HG03159 (cell line): ENCODE measurements around the gene EMC9.

Source experiments
- ATAC-seq: cut with Tn5 transposase; IDR thresholded peaks from one replicate; pipeline ENCODE4 v1.9.1; 2021; ENCODE audit warnings: mild to moderate bottlenecking, moderate library complexity; ENCODE audit not compliant: unreplicated experiment

The EMC9 gene

DNA sequence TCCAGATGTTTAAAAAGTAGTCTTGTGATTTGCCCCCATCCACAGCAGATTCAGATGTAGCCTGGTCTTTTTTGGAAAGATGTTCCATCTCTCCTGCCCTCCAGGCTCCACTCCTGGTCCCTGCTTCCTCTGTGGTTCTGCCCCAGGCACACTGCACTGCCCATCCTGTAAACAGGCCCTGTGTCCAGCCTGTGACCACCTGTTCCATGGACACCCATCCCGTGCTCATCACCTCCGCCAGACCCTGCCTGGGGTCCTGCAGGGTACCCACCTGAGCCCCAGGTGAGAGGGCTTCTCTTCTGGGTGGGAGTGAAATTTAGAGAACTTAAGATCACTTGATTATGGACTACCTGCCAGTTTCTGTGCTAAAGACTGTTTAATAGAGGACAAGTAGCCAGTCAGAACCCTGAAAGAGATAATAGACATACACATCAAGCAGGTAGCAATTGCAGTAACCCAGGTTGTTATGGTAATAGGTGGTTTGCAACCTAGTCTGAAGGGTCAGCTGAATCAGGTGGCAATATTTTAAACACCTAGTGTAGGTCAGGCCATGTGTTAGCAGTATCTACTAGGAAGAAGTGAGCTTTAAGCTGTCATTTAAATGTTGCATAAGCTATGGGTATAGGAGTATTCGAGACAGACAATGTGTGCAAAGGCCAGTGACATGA is 8.0 kb upstream of the EMC9 start:
- ATAC-seq = no peak

DNA sequence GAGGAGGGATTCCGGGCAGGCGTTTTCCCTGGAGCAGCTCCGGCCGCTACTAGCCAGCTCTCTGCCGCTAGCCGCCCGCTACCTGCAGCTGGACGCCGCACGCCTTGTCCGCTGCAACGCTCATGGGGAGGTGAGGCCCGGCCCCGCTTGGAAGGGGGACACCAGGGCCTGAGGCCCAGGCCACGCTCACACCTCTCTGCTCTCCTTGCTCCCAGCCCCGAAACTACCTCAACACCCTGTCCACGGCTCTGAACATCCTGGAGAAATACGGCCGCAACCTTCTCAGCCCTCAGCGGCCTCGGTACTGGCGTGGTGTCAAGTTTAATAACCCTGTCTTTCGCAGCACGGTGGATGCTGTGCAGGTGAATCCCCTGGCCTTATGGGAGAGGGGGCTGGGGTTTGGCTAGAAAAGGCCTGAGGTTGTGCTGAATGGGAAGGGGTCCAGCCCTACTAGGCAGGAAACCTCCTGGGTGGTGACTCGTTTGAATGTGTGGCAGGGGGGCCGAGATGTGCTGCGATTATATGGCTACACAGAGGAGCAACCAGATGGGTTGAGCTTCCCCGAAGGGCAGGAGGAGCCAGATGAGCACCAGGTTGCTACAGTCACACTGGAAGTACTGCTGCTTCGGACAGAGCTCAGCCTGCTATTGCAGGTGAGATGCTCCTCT is 6.5 kb upstream of the EMC9 start:
- no peak for ATAC-seq

DNA sequence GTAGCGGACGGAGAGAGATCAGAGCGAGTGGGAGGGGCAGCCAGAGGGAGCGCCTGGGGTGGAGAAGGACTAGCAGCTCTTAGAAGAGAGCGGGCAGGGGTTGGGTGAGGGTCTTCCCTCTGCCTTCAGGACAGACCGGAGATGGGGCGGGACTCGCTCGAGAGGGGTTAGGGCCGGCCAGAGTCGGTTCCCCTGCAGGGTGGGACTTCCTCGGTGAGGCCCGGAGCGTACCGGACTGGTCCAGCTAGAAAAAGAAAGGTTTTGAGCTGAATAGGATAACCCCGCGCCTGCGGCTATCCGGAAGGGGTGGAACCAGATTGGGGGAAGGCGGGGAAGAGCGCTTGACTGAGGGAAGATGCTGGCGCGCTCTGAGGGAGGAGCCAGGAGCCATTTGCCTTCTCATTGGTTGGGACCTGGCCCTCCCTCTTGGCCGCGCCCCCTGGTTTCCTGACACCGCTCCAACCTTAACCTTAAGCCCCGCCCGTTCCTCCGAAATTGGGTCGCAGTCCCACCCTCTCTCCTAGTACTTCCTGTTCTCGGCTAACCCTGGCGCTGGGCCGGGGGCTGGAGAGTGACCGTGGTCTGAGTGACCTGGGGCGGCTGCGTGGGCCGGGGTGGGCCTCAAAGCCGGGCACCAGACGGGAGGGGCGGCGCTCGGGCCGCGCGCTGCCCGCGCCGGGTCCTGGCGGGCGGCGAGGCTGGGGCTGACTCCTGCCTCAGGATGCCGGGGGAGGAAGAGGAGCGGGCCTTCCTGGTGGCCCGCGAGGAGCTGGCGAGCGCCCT is 5.8 kb upstream of the EMC9 start, which contains the start of gene RNF31:
RNF31 (plus strand) TSS at position 521 of the 783 bp plus-strand sequence; CDS start at position 722, 201 bp downstream.
- peak; percentile 82 for ATAC-seq

DNA sequence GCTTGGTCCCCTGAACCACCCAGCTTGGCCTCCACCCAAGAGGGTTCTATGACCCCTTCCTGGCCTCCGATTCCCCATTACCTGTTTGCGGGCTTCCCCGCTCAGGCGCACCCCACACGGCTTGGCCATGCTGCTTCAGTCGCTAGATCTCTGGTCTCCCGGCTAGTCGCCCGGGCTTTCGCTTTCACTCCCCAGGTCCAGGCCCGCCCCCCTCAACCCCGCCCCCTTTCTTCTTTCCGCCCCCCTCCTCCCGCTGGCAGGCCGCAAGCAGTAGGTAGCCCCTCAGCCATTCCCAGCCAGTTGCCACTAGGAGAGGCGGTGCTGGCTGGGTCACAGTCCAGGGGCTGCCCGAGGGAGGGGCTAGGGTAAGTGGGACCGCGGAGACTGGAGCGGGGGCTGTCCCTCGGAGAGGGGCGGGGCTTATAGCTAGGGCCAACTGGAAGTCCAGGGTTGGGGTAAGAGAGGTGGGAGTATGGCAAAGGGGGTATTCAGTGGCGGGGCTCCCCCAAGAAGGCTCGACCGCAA is 5.1 kb upstream of the EMC9 start, which contains the start of gene PSME2:
PSME2 (minus strand) TSS at position 158 of the 525 bp plus-strand sequence; CDS start at position 129, 29 bp downstream.
- ATAC-seq = peak; percentile 48

DNA sequence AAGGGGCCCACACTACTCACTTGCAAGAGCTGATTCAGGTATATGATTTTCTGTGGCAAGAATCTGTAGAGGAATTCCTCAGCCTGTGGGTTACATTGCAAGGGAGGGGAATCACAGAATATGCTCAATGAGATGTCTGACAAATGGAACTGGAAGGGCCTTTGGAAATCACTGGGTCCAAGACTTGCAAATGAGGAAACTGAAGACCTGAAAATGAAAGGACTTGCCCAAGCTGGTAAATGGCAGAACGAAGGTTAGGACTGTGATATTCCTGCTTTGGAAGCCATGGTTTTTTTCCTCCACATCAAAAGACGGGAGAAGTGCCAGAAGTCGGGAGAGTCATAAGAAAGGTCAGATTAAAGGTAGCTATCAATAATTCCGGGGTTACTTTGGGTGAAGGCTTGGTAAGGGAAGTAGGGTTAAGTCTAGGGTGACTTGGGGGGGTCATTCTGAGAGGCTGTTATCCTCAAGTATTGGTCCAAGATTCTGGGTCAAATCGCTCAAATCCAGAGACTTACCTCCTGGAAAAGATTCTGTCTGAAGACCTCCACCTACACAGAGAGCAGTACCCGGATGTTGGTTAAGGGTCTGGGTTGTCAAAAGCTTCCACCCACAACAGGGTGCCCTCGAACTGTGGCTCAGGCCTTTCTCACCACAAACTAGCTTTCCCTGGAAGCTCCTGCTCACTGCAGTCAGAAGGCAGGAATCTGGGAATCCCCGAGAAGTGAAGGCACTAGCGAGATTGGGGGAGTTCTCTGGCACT is 4.5 kb upstream of the EMC9 start:
- ATAC-seq = no peak

DNA sequence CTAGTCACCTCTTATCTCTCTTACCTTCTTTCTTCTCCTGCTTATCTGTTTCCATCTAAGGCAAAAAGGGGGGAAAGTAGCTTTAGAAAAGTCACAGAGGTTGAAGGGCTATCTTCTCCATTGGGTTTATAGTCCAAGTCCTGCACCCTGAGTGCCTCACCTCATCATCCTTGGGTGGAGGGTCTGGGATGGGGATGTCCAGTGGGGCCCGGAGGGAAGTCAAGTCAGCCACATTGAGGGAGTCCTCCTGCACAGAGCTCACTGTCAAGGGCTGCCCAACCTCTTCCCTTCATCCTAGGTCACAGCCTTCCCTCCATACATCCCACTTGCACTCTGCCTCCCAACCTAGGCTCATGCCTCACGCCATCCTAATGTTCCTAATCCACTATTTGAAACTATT is 3.8 kb upstream of the EMC9 start:
- no peak for ATAC-seq

DNA sequence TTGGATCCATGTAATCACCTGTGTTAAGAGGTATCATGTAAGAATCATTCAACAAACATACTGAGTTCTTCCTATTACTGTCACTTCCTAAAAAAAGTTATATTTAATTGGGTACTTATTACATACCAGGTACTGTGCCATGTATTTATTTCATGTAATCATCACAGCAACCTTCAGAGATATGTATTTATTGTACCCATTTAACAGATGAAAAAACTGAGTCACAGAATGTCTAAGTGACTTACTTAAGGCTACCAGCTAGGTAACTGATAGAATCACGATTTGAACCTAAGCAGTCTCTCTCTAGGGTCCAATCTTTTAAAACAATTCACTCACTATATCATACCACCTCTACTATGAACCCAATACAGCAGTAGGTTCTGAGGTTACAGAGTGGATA is 3.1 kb upstream of the EMC9 start:
- no peak for ATAC-seq

DNA sequence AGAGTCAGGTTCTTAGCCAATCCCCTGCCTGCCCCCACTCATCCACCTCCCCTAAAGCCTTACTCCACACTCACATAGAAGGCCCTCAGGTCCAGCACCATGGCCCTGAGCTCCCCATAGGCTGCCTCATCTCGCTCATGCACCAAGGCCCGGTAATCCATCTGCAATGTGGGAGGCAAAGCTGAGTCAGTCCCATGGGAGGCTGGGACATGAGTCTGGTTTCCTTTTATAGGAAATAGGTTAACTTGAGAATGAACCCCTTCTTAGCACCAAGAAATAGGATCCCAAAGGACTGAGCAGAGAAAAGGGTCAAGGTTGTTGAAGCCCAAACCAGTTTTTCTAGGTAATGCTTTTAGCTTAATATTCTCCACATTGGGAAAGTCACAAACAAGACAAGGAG is 2.1 kb upstream of the EMC9 start:
- ATAC-seq = no peak

DNA sequence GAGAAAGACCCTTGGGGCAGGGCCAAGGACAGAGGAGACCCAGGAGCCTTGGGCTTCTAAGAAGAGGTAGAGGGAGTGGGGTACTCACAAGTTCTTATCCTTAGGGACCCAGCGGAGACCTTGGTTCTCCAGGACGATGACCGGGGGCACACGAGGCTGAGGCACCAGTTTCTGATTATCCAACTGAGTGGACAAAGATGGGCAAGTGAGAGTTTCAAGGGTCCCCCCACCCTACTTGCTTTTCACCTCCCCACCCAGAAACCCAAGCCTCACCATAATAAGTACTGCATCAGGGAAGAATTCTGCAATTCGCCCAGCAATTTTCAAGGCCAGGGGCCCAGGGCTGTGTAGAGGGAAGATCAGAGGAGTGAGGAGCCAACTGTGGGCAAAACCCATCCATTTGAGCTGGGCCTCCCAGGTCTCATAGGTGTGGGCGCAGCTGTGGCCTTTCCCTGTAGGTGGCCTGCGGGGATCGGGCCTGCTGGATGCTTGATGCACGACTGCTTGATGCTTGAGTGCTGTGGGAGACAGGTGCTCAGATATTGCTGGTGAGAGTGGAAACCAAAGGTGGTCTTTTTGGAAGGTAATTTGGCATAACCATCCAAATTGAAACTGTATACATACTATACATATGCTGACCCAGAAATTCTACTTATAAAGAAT is 2.0 kb downstream of the EMC9 start:
- no peak for ATAC-seq

DNA sequence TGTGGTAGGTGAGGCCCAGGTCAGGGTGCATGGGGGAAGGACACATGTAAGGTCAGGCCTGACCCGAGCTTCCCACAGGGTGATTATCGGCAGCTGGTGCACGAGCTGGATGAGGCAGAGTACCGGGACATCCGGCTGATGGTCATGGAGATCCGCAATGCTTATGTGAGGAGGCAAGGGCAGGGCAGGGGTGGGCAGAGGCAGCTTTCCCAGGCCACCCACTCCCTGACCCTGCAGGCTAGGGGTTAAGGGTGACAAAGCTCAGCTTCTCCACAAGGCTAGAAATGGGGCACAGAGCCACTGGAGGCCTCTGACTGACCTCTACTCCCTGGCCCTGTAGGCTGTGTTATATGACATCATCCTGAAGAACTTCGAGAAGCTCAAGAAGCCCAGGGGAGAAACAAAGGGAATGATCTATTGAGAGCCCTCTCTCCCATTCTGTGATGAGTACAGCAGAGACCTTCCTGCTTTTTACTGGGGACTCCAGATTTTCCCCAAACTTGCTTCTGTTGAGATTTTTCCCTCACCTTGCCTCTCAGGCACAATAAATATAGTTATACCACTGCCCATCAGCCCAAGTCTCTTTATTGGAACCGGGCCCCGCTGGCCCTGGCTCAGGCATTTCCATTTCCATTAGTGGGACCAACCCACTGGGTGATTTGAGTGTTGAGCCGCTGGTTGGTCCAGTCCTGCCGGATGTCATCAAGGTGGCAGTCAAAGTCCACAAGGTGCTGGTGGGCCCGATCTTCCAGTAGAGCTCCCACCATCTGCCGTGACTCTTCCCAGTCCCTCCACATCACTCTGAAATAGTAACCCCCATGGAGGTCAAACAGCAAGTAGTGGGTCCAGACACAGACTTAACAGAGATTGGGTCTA is 2.8 kb downstream of the EMC9 start:
- no peak for ATAC-seq

DNA sequence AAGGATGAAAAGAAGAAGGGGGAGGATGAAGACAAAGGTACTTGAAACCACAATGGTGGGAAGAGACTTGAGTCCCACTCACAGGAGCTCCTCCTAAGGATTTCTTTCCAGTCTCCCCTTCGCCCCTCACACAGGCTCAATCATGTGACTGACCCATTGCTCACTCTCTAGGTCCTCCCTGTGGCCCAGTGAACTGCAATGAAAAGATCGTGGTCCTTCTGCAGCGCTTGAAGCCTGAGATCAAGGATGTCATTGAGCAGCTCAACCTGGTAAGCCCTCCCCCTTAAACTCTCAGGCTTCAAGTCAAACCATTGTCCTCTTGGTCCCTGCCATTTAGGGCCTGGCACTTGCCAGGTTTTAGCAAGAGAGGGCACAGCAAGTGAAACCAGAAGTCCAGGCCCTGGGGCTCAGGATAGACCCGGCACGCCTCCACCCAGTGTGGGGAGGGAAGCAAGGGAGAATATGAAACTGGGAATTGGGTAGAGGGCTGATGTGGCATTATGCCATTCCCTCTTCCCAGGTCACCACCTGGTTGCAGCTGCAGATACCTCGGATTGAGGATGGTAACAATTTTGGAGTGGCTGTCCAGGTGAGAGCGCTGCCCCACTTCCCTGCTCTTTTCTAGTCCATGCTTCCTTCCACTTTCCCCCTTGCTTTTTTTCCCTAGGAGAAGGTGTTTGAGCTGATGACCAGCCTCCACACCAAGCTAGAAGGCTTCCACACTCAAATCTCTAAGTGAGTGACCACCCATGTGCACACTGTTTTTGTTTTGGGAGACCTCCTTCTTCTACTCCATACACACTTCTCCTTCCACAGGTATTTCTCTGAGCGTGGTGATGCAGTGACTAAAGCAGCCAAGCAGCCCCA is 3.6 kb downstream of the EMC9 start:
- no peak for ATAC-seq

DNA sequence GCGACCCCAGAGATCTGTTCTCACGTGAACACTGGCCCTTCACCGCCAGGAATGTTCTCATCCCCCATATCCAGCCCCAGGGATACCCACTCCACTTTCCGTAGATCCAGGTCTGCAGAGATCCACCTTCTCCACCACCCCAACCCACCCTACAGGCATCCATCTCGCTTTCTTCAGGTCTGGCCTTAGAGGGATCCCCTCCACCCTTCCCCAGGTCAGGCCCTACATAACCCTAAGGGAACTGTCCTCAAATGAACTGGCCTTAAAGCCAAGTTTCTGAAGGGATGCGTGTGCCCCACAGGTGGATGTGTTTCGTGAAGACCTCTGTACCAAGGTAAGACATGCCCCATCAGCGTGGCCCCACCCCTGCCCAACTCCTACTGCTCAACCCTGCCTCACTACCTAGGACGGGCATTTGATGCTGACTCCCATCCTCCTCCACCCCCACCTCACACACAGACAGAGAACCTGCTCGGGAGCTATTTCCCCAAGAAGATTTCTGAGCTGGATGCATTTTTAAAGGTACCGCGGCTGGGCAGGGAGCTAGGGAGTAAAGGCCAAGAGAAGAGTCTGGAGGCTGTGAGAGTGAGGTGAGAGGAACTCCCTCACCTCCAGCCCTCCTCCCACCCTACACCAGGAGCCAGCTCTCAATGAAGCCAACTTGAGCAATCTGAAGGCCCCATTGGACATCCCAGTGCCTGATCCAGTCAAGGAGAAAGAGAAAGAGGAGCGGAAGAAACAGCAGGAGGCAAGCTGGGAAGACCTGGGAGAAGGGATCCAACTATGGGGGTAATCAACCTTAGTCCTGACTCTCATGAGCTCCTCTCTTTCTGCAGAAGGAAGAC is 4.5 kb downstream of the EMC9 start:
- ATAC-seq = no peak

DNA sequence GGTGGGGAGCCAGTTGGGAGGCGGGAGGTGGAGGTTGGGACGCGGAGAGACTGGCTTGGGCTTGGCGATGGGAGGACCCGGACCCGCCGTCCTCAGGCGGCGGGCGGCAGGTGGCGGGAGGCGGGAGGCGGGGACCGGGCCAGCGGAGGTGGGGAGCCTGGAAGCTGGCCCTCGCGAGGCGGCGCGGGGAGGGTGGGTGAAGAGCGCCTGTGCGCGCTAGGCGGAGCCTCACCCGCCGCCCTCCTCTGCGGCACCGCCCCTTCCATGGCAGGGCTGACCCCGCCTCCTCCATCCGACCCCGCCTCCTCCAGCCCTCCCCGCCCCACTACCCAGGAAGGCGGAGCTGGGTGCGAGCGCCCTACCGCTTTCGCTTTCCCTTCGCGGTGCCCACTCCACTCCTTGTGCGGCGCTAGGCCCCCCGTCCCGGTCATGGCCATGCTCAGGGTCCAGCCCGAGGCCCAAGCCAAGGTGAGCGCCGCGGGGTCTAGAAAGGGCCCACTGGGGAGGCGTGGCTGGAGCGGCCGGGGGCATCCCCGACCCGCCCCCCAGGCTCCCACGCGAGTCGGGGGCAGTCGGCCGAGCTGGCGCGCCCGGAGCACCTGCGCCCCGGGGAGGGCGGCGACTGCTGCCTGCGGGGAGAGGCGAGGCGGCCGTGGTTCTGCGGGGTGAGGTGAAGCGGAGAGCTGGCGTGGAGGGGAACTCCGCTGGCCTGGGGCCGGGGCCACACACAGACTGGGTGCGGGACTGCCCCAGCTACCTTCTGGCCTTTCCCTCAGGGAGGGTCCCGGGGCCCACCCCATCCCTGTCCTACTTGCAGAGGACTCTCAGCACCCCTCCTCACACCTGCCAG is 5.3 kb downstream of the EMC9 start, which contains the start of gene PSME1:
PSME1 (plus strand) TSS at position 361 of the 850 bp plus-strand sequence; CDS start at position 430, 69 bp downstream.
- peak; percentile 81 for ATAC-seq

DNA sequence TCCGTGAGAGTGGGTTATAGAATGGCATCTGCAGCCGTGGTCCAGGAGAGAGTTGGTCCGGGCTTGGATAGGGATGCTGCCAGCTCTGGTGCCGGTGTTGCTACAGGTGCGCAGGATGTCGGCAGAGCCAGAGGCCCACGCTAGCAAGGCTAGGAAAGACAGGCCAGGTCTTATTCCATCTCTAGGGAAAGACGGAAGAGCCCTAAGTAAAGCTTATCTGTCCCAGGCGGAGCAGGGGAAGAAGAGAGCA is 5.9 kb downstream of the EMC9 start:
- ATAC-seq = peak; percentile 15

DNA sequence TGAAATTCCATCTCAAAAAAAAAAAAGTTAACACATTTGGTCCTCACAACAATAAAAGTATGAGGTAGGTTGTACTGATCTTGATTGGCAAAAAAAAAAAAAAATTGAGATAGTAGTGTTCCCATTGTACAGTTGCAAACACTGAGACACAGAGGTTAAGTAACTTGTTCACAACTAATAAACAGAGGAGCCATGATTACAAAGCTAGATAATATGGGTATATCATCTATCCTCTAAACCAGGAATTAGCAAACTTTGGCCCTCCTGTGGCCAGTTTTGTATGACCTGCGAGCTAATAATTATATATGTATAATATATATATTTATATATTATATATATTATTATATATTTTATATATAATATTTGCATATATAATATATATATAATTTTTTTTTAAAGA is 7.7 kb downstream of the EMC9 start:
- ATAC-seq = no peak

DNA sequence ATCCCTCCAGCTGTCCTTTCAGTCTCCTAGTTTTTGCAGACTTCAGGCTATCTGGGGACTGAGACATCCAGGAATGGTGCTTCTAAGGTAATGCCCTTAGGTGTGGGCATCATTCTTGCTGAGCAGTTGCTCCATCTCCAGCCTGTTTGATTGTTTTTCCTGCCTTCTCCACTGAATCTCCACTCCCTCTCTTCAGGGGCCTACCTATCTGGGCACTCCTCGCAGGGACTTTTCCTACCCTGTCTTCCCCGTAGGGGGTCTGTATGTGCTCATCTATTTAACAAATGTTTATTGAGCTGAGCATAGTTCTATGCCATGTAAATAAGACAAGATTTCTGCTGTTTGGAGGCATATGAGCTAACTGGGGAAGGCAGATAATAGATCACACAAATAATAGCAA is 8.4 kb downstream of the EMC9 start:
- ATAC-seq = no peak
